B cell (primary cell): ENCODE results near the gene FBXO27. TPM values are rescaled to one million over a fixed set of nuclear protein-coding genes. Genes with fewer than 3 reads are reported as not detected.

Experiments used
- ATAC-seq: fragments of 200-7000 bp; cut with Tn5 transposase; one replicate; pipeline ENCODE4 v1.10.0; 2021; ENCODE audit warnings: low read depth, mild to moderate bottlenecking, moderate number of reproducible peaks, moderate library complexity
- CTCF ChIA-PET: fragments of 350-600 bp; sonication (Branson Sonifier 250); formaldehyde crosslinking; loops from one replicate; lab custom pipeline; 2021; ENCODE audit warnings: antibody characterized with exemption, inconsistent platforms; lab: Charles Lee
- POLR2A ChIA-PET: fragments of 350-600 bp; sonication (Branson Sonifier 250); formaldehyde crosslinking; loops from one replicate; lab custom pipeline; 2021; ENCODE audit warnings: antibody characterized with exemption; lab: Charles Lee
- DNase-seq: peaks from one replicate; pipeline ENCODE4 v3.0.0; 2013
- H2AFZ ChIP-seq: 2 replicates; pipeline ENCODE4 v1.6.1; 2012; ENCODE audit warnings: mild to moderate bottlenecking, low read depth, low read length; ENCODE audit not compliant: insufficient read depth, poor library complexity, severe bottlenecking
- H3K27ac ChIP-seq, 2 donors: 1 replicate in 1 of 2; 2 replicates in 1 of 2; pipeline ENCODE4 v1.5.1; 2012 to 2013; ENCODE audit warnings: low read length in 2 of 2, mild to moderate bottlenecking in 2 of 2, moderate library complexity in 1 of 2
- H3K27me3 ChIP-seq, 4 experiments: fragments of 200-600 bp in 1 of 4; sonication (generic) in 1 of 4; replicated peaks in 1 of 4; 1 replicate in 2 of 4; 2 replicates in 2 of 4; pipeline versions ENCODE4 v1.6.1 to v1.7.0; 2013 to 2016; ENCODE audit warnings: low read length in 3 of 4, mild to moderate bottlenecking in 2 of 4, mixed read lengths in 1 of 4, moderate library complexity in 1 of 4; ENCODE audit not compliant: insufficient read depth in 4 of 4, control insufficient read depth in 3 of 4; ENCODE audit errors: control extremely low read depth in 1 of 4
- H3K36me3 ChIP-seq, 2 experiments: replicated peaks in 1 of 2; 1 replicate in 1 of 2; 2 replicates in 1 of 2; pipeline versions ENCODE4 v1.6.1 to v1.7.1; 2013; ENCODE audit warnings: low read length in 1 of 2; ENCODE audit not compliant: insufficient read depth in 2 of 2, control insufficient read depth in 1 of 2; ENCODE audit errors: control extremely low read depth in 1 of 2, extremely low read depth in 1 of 2
- H3K4me1 ChIP-seq, 2 donors: fragments of 200-600 bp in 1 of 2; sonication (generic) in 1 of 2; 1 replicate in 1 of 2; 2 replicates in 1 of 2; pipeline versions ENCODE4 v1.5.1 to v1.6.1; 2013 to 2017; ENCODE audit warnings: low read length in 2 of 2; ENCODE audit not compliant: control insufficient read depth in 2 of 2, insufficient read depth in 2 of 2
- H3K4me2 ChIP-seq: replicated peaks from 2 replicates; pipeline ENCODE3; 2012; ENCODE audit warnings: mild to moderate bottlenecking, low read depth, low read length; ENCODE audit not compliant: poor library complexity, severe bottlenecking
- H3K4me3 ChIP-seq, 5 experiments: fragments of 200-600 bp in 1 of 5; sonication (generic) in 1 of 5; 1 replicate in 3 of 5; 2 replicates in 2 of 5; pipeline versions ENCODE4 v1.5.1 to v1.7.0; 2011 to 2016; ENCODE audit warnings: low read length in 4 of 5, mild to moderate bottlenecking in 4 of 5, low read depth in 2 of 5, control low read depth in 1 of 5, moderate library complexity in 1 of 5; ENCODE audit not compliant: insufficient read depth in 1 of 5; ENCODE audit errors: control extremely low read depth in 1 of 5, extremely low read depth in 1 of 5
- H3K79me2 ChIP-seq: fragments of 200-600 bp; sonication (generic); one replicate; pipeline ENCODE4 v1.6.0; 2016; ENCODE audit warnings: low read length; ENCODE audit not compliant: control insufficient read depth, insufficient read depth
- H3K9ac ChIP-seq: fragments of 200-600 bp; sonication (generic); 2 replicates; pipeline ENCODE4 v1.6.1; 2017; ENCODE audit warnings: mild to moderate bottlenecking, low read length, moderate library complexity
- H3K9me3 ChIP-seq, 3 donors: one replicate each; pipeline versions ENCODE4 v1.6.1 to v1.7.1; 2013; ENCODE audit warnings: low read length in 2 of 3; ENCODE audit not compliant: control insufficient read depth in 2 of 3, insufficient read depth in 1 of 3; ENCODE audit errors: control extremely low read depth in 1 of 3
- H4K20me1 ChIP-seq: 2 replicates; pipeline ENCODE4 v1.6.0; 2012; ENCODE audit warnings: mild to moderate bottlenecking, low read length; ENCODE audit not compliant: insufficient read depth, control insufficient read depth, poor library complexity, severe bottlenecking
- H3K27ac Mint-ChIP-seq: one replicate; pipeline ENCODE4 v1.8.0; 2021; ENCODE audit warnings: mixed read lengths
- H3K27me3 Mint-ChIP-seq: one replicate; pipeline ENCODE4 v1.8.0; 2021; ENCODE audit warnings: mixed read lengths
- H3K4me1 Mint-ChIP-seq: one replicate; pipeline ENCODE4 v1.8.0; 2021; ENCODE audit warnings: mixed read lengths
- H3K4me3 Mint-ChIP-seq: one replicate; pipeline ENCODE4 v1.8.0; 2021; ENCODE audit warnings: mixed read lengths
- H3K9me3 Mint-ChIP-seq: one replicate; pipeline ENCODE4 v1.8.0; 2022; ENCODE audit warnings: mixed read lengths; ENCODE audit not compliant: insufficient read depth
- CTCF ChIP-seq: fragments of 200-600 bp; IDR thresholded peaks from one replicate; pipeline ENCODE4 v1.8.0; 2022; ENCODE audit warnings: antibody characterized with exemption, mild to moderate bottlenecking
- EZH2 ChIP-seq: IDR thresholded peaks from 2 replicates; pipeline ENCODE4 v1.6.1; 2012; ENCODE audit warnings: borderline replicate concordance, low read depth, mild to moderate bottlenecking, moderate library complexity, low read length; ENCODE audit not compliant: insufficient read depth, poor library complexity, severe bottlenecking
- WGBS: methylation state at CpG from one replicate; pipeline ENCODE4 v1.1.5; 2013; ENCODE audit warnings: missing lambda C conversion rate; ENCODE audit not compliant: insufficient coverage; 5-methylcytosine and 5-hydroxymethylcytosine counted together
- intact Hi-C: fragments of 100-400 bp; cut with micrococcal nuclease; formaldehyde crosslinking; loops from one replicate; pipeline ENCODE4 v1.10.0; 2022
- polyA plus RNA-seq: library from polyadenylated mRNA; depleted of rRNA; stranded (reverse); fragments of >200 nt; gene quantifications from 2 replicates; pipeline ENCODE4 v1.2.3, GENCODE V29; 2012
- total RNA-seq, 2 donors: library from RNA; stranded (reverse); fragments of 120-200 nt in 1 of 2; gene quantifications; 1 replicate in 1 of 2; 2 replicates in 1 of 2; pipeline versions ENCODE4 v1.2.3 to v1.2.4, GENCODE V29; 2013 to 2022

The FBXO27 gene
- total and polyA plus RNA-seq, 2 donors (not counting 1 experiment from before 2014, with no cell fraction given) = 0.12 to 0.18 TPM

GRCh38 chr19:38978326-38978689 lies 54.0 kb downstream of the FBXO27 start:
- CTCF ChIA-PET = no interaction called here
- Histone ChIP-seq H4K20me1 (no peaks in the 10 kb centered on the region), H3K27ac (no peak overlapping the region), H3K9ac (no peak overlapping the region), H3K4me3 (no peak overlapping the region), H3K9me3 (peaks cover 0 to 26% (median 8%) of the 10 kb centered on the region in 3 donors), H2AFZ (no peak overlapping the region), H3K27me3 (peaks cover 0 to 19% (median 12%) of the 10 kb centered on the region in 4 experiments), H3K4me1 (peaks cover 0 to 3% of the 10 kb centered on the region in 2 donors), H3K79me2 (no peaks in the 10 kb centered on the region), H3K4me2 (no peak overlapping the region), H3K36me3 (no peaks in the 10 kb centered on the region)
- no peak for TF ChIP-seq EZH2
- TF ChIP-seq CTCF = no peak
- H3K9me3 Mint-ChIP-seq = peaks cover 5% of the 10 kb centered on the region
- WGBS = no CpG with 5 or more reads among the region's 3 CpGs
- intact Hi-C loops = no loop called here
- POLR2A ChIA-PET = no interaction called here
- no peak overlapping the region for H3K4me3 Mint-ChIP-seq
- H3K27me3 Mint-ChIP-seq = peaks cover 40% of the 10 kb centered on the region
- H3K27ac Mint-ChIP-seq = no peak overlapping the region
- DNase-seq (no peak), ATAC-seq (no peak)
- H3K4me1 Mint-ChIP-seq = peaks cover 12% of the 10 kb centered on the region

- Mint-ChIP-seq H3K27me3 (peaks cover 40% of the 10 kb centered on the region), H3K27ac (no peak overlapping the region), H3K9me3 (peaks cover 5% of the 10 kb centered on the region), H3K4me3 (no peak overlapping the region), H3K4me1 (peaks cover 12% of the 10 kb centered on the region)
- ChIA-PET POLR2A (no interaction called here), CTCF (no interaction called here)
- TF ChIP-seq CTCF = no peak
- TF ChIP-seq EZH2 = no peak
- H3K4me2 ChIP-seq = no peak overlapping the region
- intact Hi-C loops = no loop called here
- H3K27me3 ChIP-seq = peaks cover 0 to 19% (median 12%) of the 10 kb centered on the region in 4 experiments
- ATAC-seq (no peak), DNase-seq (no peak)
- H3K27ac ChIP-seq = no peak overlapping the region
- no peaks in the 10 kb centered on the region for H3K36me3 ChIP-seq
- H4K20me1 ChIP-seq = no peaks in the 10 kb centered on the region
- WGBS = 23% methylated on average over 7 of the region's 15 CpGs
- H3K9me3 ChIP-seq = peaks cover 0 to 26% (median 8%) of the 10 kb centered on the region in 3 donors
- no peak overlapping the region for H2AFZ ChIP-seq
- no peak overlapping the region for H3K9ac ChIP-seq
- H3K4me1 ChIP-seq = peaks cover 0 to 3% of the 10 kb centered on the region in 2 donors
- H3K4me3 ChIP-seq = no peak overlapping the region
- no peaks in the 10 kb centered on the region for H3K79me2 ChIP-seq
Observed at GRCh38 chr19:38977445-38978325, 54.7 kb downstream of the FBXO27 start.
